G401 (cell line): ENCODE measurements around the gene ZNF507. TPM values are rescaled to one million over a fixed set of nuclear protein-coding genes. Genes with fewer than 3 reads are reported as not detected.

Source experiments
- total RNA-seq: library from RNA; depleted of rRNA; stranded (reverse); fragments of >200 nt; shearing (Covaris generic); gene quantifications from 2 replicates; pipeline ENCODE4 v1.2.3, GENCODE V29; 2014; rRNA removed

ZNF507 gene
- total RNA-seq, 1 experiment from 2014 or later = 10.0 TPM

Other genes starting within 250 kb of the ZNF507 start
- 17.3 and 22.6 TPM in 2 replicates for gene DPY19L3, start 60.2 kb downstream of the ZNF507 start, total RNA-seq
- 179 and 191 TPM in 2 replicates for gene PDCD5, start 235.6 kb downstream of the ZNF507 start, total RNA-seq